Esophagus muscularis mucosa (tissue), 3 donors: ENCODE data around the gene NLGN3.

Experiments used
- CTCF ChIP-seq, 3 experiments: fragments of 200-600 bp in 2 of 3; fragments of 450-650 bp in 1 of 3; sonication (generic) in 2 of 3; IDR thresholded peaks; one replicate each; pipeline ENCODE4 v1.5.1; 2017 to 2019; ENCODE audit warnings: antibody characterized with exemption in 3 of 3, mild to moderate bottlenecking in 2 of 3, moderate library complexity in 1 of 3
- POLR2AphosphoS5 ChIP-seq, 2 donors: sonication (generic); formaldehyde crosslinking; IDR thresholded peaks; one replicate each; pipeline ENCODE4 v1.6.1; 2017; ENCODE audit warnings: antibody characterized with exemption in 2 of 2

GRCh38 chrX:71181558-71181909, 36.9 kb downstream of the NLGN3 start:
- TF ChIP-seq POLR2AphosphoS5 (IDR thresholded peaks at IDR 0.05) (no peak), CTCF (IDR thresholded peaks at IDR 0.05) (no peak)
